Fibroblast of lung (primary cell): ENCODE data around the gene RNF123.

Experiments
- EZH2 ChIP-seq: IDR thresholded peaks from 2 replicates; pipeline ENCODE4 v1.5.1; 2012; ENCODE audit warnings: low read length, control low read depth, mild to moderate bottlenecking; ENCODE audit errors: missing control alignments
- TF ChIP-seq, protein P1 (sequence below), 2 donors: IDR thresholded peaks in 1 of 2; conservative IDR thresholded peaks in 1 of 2; 1 replicate in 1 of 2; 2 replicates in 1 of 2; pipeline ENCODE4 v1.5.1; 2011 to 2012; ENCODE audit warnings: low read length in 2 of 2, control low read depth in 1 of 2, inconsistent platforms in 1 of 2, low read depth in 1 of 2, mild to moderate bottlenecking in 1 of 2

DNA sequence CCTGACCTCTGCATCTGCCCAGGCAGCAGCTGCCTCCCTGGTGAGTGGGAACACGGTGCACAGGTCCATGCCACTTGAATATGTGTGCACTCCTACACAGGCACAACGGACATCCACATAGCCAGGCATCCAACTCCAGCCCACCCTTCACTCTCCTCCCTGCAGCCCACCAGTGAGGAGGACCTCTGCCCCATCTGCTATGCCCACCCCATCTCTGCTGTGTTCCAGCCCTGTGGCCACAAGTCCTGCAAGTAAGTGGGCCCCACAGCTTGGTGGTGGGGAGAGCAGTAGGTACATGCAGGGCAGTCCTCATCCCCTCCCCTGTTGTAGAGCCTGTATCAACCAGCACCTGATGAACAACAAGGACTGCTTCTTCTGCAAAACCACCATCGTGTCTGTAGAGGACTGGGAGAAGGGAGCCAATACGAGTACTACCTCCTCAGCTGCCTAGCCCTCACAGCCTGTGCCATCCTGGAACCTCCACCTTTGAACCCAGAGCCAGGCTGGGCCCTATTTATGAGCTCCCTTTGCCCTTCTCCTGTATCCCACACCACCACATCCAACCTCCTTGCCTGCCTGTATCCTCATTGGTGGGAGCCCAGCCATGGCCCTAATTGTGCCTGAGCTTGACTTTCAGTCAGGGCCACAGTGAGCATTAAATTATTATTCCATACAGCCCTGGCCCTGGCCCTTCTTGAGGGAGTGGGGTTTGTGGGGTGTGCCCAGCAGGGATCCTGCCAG is 31.7 kb downstream of the RNF123 start:
- TF ChIP-seq EZH2: no peak
- TF ChIP-seq, protein P1, sequence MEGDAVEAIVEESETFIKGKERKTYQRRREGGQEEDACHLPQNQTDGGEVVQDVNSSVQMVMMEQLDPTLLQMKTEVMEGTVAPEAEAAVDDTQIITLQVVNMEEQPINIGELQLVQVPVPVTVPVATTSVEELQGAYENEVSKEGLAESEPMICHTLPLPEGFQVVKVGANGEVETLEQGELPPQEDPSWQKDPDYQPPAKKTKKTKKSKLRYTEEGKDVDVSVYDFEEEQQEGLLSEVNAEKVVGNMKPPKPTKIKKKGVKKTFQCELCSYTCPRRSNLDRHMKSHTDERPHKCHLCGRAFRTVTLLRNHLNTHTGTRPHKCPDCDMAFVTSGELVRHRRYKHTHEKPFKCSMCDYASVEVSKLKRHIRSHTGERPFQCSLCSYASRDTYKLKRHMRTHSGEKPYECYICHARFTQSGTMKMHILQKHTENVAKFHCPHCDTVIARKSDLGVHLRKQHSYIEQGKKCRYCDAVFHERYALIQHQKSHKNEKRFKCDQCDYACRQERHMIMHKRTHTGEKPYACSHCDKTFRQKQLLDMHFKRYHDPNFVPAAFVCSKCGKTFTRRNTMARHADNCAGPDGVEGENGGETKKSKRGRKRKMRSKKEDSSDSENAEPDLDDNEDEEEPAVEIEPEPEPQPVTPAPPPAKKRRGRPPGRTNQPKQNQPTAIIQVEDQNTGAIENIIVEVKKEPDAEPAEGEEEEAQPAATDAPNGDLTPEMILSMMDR (conservative IDR thresholded peaks at IDR 0.05 in 1 of 2, IDR thresholded peaks at IDR 0.05 in 1 of 2; ENCODE audit: low read depth in 1 of 2, low read length in 2 of 2): no peak
